Activated CD8-positive, alpha-beta T cell treated with anti-CD3 and anti-CD28 coated beads for 36 hours (primary cell): Measurements from ENCODE around the gene BMP7. TPM values are rescaled to one million over a fixed set of nuclear protein-coding genes. Genes with fewer than 3 reads are reported as not detected.

ENCODE experiments used
- ATAC-seq: fragments of 200-7000 bp; cut with Tn5 transposase; one replicate; pipeline ENCODE4 v1.10.0; 2021; ENCODE audit warnings: mild to moderate bottlenecking, moderate library complexity
- CTCF ChIA-PET: fragments of 350-600 bp; sonication (Branson Sonifier 250); formaldehyde crosslinking; loops from one replicate; lab custom pipeline; 2021; ENCODE audit warnings: antibody characterized with exemption; lab: Charles Lee
- POLR2A ChIA-PET: fragments of 350-600 bp; sonication (Branson Sonifier 250); formaldehyde crosslinking; loops from one replicate; lab custom pipeline; 2021; ENCODE audit warnings: antibody characterized with exemption; lab: Charles Lee
- DNase-seq: peaks from one replicate; pipeline ENCODE4 v3.0.0-alpha.2; 2020
- H3K27ac Mint-ChIP-seq: one replicate; pipeline ENCODE4 v1.8.0; 2021; ENCODE audit warnings: mild to moderate bottlenecking, mixed read lengths
- H3K27me3 Mint-ChIP-seq: one replicate; pipeline ENCODE4 v1.8.0; 2021; ENCODE audit warnings: mixed read lengths
- H3K36me3 Mint-ChIP-seq: one replicate; pipeline ENCODE4 v1.8.0; 2021; ENCODE audit warnings: low read depth, mixed read lengths
- H3K4me1 Mint-ChIP-seq: one replicate; pipeline ENCODE4 v1.8.0; 2021; ENCODE audit warnings: low read depth, mixed read lengths
- H3K4me3 Mint-ChIP-seq: one replicate; pipeline ENCODE4 v1.8.0; 2021; ENCODE audit warnings: mild to moderate bottlenecking, moderate library complexity, mixed read lengths
- H3K9me3 Mint-ChIP-seq: one replicate; pipeline ENCODE4 v1.8.0; 2021; ENCODE audit warnings: mixed read lengths
- intact Hi-C: fragments of 100-400 bp; cut with micrococcal nuclease; formaldehyde crosslinking; loops from one replicate; pipeline ENCODE4 v1.10.0; 2022
- total RNA-seq, 2 experiments: library from RNA; stranded (reverse); gene quantifications; one replicate each; pipeline ENCODE4 v1.2.3, GENCODE V29; 2021
- TF ChIP-seq, protein P1 (sequence below): fragments of 200-600 bp; IDR thresholded peaks from one replicate; pipeline ENCODE4 v1.8.0; 2022; ENCODE audit warnings: antibody characterized with exemption, mild to moderate bottlenecking

Gene BMP7
- total RNA-seq, 2 experiments from 2014 or later, result not detected

DNA sequence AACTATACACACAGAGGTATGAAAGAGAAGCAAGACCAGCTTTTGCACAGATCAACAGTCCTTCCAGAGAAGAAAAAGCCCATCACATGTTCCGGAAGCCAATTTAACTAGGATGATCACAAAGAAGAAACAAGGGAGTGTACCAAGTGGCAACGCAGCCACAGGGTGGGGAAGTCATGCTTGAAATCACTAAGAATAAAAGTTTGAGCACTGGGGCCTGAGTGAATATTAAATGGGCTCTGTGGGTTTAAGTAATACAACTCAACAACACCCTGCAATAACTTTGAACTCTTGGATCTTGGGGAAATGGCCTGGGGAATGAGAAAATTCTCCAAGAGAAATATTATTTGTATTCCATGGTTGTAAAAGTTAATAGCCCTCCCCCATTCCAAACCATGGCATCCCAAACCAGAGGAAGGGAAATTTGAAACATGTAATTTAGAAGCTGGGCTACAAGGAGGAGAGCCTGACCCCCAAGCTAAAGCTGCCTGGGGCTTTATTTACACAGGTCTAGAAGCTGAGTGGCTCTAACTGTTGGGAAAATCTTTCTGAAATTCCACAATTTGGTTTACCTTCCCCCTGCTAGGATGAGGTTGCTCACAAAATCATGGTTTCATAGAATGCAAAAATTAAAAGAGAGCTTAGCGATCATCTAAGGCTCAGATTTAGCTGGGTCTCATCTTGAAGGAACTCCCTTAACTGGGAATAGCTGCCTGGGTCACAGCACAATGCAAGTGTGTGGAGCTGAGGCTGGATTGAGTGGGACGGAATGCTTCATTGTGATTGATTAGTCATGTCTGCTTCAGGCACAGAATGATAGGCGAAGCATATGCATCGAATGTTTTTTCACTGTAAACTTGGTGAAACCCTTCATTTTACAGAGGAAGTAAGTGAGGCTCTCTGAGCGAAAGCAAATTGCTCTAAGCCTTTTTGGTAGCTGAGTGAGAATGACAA lies 143.6 kb downstream of the BMP7 start:
- Mint-ChIP-seq H3K9me3 (no peaks in the 10 kb centered on the region), H3K27ac (no peak overlapping the region), H3K27me3 (peaks cover 4% of the 10 kb centered on the region), H3K36me3 (no peaks in the 10 kb centered on the region), H3K4me3 (no peak overlapping the region), H3K4me1 (no peaks in the 10 kb centered on the region)
- no peak for ATAC-seq
- no peak for DNase-seq
- ChIA-PET POLR2A (interaction anchor here (1.1 kb wide), 1 partner anchor 9 kb away, joined by 3 read pairs; no protein-coding TSS in a partner anchor), CTCF (no interaction called here)
- TF ChIP-seq, protein P1, sequence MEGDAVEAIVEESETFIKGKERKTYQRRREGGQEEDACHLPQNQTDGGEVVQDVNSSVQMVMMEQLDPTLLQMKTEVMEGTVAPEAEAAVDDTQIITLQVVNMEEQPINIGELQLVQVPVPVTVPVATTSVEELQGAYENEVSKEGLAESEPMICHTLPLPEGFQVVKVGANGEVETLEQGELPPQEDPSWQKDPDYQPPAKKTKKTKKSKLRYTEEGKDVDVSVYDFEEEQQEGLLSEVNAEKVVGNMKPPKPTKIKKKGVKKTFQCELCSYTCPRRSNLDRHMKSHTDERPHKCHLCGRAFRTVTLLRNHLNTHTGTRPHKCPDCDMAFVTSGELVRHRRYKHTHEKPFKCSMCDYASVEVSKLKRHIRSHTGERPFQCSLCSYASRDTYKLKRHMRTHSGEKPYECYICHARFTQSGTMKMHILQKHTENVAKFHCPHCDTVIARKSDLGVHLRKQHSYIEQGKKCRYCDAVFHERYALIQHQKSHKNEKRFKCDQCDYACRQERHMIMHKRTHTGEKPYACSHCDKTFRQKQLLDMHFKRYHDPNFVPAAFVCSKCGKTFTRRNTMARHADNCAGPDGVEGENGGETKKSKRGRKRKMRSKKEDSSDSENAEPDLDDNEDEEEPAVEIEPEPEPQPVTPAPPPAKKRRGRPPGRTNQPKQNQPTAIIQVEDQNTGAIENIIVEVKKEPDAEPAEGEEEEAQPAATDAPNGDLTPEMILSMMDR, result no peak
- intact Hi-C loops, result no loop called here

- Mint-ChIP-seq H3K27ac (no peak overlapping the region), H3K4me3 (no peak overlapping the region), H3K9me3 (no peaks in the 10 kb centered on the region), H3K27me3 (peaks cover 2% of the 10 kb centered on the region), H3K36me3 (no peaks in the 10 kb centered on the region), H3K4me1 (no peaks in the 10 kb centered on the region)
- ChIA-PET CTCF (interaction anchor here (1.0 kb wide), 1 partner anchor 213 kb away, joined by 3 read pairs; no protein-coding TSS in a partner anchor), POLR2A (no interaction called here)
- TF ChIP-seq, protein P1, result no peak
- ATAC-seq (no peak), DNase-seq (no peak)
- intact Hi-C loops, result no loop called here
Observed at GRCh38 chr20:57118964-57119363, 147.5 kb downstream of the BMP7 start.

Other genes with a start within 250 kb of the BMP7 start
- not detected for gene SPO11, start 63.2 kb upstream of the BMP7 start, total RNA-seq
- 10 to 100 TPM; 41.1 to 42.9 TPM for gene RAE1, start 84.6 kb upstream of the BMP7 start, total RNA-seq
- gene RBM38, start 124.8 kb upstream of the BMP7 start, total RNA-seq, result 100 to 1,000 TPM; 114 to 116 TPM